Naive thymus-derived CD4-positive, alpha-beta T cell (primary cell): ENCODE measurements around the gene SUGCT. TPM values are rescaled to one million over a fixed set of nuclear protein-coding genes. Genes with fewer than 3 reads are reported as not detected.

Experiments used
- ATAC-seq: fragments of 150-1000 bp; cut with Tn5 transposase; 2 replicates; pipeline ENCODE4 v1.10.0; 2021; ENCODE audit warnings: mild to moderate bottlenecking, moderate library complexity
- CTCF ChIA-PET: fragments of 350-600 bp; sonication (Branson Sonifier 250); formaldehyde crosslinking; loops from one replicate; lab custom pipeline; 2021; ENCODE audit warnings: antibody characterized with exemption; lab: Charles Lee
- POLR2A ChIA-PET: fragments of 350-600 bp; sonication (Branson Sonifier 250); formaldehyde crosslinking; loops from one replicate; lab custom pipeline; 2021; ENCODE audit warnings: antibody characterized with exemption, inconsistent platforms; lab: Charles Lee
- DNase-seq, 9 donors: peaks; one replicate each; pipeline versions ENCODE4 v3.0.0 to v3.0.0-alpha.2; 2020 to 2022; ENCODE audit warnings: mixed read lengths in 1 of 9
- H3K27ac ChIP-seq: one replicate; pipeline ENCODE4 v1.7.0; 2013; ENCODE audit warnings: mild to moderate bottlenecking, low read depth, low read length, moderate library complexity
- H3K27me3 ChIP-seq, 2 donors: one replicate each; pipeline ENCODE4 v1.7.0; 2013; ENCODE audit warnings: low read length in 2 of 2, mild to moderate bottlenecking in 2 of 2, moderate library complexity in 2 of 2; ENCODE audit not compliant: control insufficient read depth in 2 of 2, insufficient read depth in 2 of 2
- H3K36me3 ChIP-seq, 3 experiments: 1 replicate in 2 of 3; 2 replicates in 1 of 3; pipeline ENCODE4 v1.7.0; 2013; ENCODE audit warnings: low read length in 3 of 3, mild to moderate bottlenecking in 3 of 3, moderate library complexity in 1 of 3; ENCODE audit not compliant: insufficient read depth in 3 of 3, control insufficient read depth in 2 of 3
- H3K4me1 ChIP-seq, 2 donors: one replicate each; pipeline ENCODE4 v1.7.0; 2013; ENCODE audit warnings: low read length in 2 of 2, mild to moderate bottlenecking in 2 of 2, moderate library complexity in 1 of 2; ENCODE audit not compliant: control insufficient read depth in 2 of 2, insufficient read depth in 2 of 2
- H3K4me3 ChIP-seq: 2 replicates; pipeline ENCODE4 v1.7.0; 2013; ENCODE audit warnings: mild to moderate bottlenecking, low read length
- H3K9me3 ChIP-seq, 3 experiments: 1 replicate in 2 of 3; 2 replicates in 1 of 3; pipeline ENCODE4 v1.7.0; 2013; ENCODE audit warnings: low read length in 3 of 3; ENCODE audit not compliant: control insufficient read depth in 2 of 3
- H3K27ac Mint-ChIP-seq, 9 donors: one replicate each; pipeline ENCODE4 v1.8.0; 2020 to 2022; ENCODE audit warnings: mixed read lengths in 9 of 9, mild to moderate bottlenecking in 8 of 9, moderate library complexity in 5 of 9, inconsistent platforms in 2 of 9
- H3K27me3 Mint-ChIP-seq, 5 donors: one replicate each; pipeline ENCODE4 v1.8.0; 2021 to 2022; ENCODE audit warnings: mixed read lengths in 5 of 5, mild to moderate bottlenecking in 1 of 5
- H3K36me3 Mint-ChIP-seq, 5 donors: one replicate each; pipeline ENCODE4 v1.8.0; 2020 to 2022; ENCODE audit warnings: mixed read lengths in 5 of 5, mild to moderate bottlenecking in 3 of 5, inconsistent platforms in 1 of 5
- H3K4me1 Mint-ChIP-seq, 7 donors: one replicate each; pipeline ENCODE4 v1.8.0; 2020 to 2022; ENCODE audit warnings: mixed read lengths in 7 of 7, mild to moderate bottlenecking in 3 of 7, inconsistent platforms in 1 of 7
- H3K4me3 Mint-ChIP-seq, 10 donors: one replicate each; pipeline ENCODE4 v1.8.0; 2020 to 2022; ENCODE audit warnings: mild to moderate bottlenecking in 10 of 10, mixed read lengths in 10 of 10, moderate library complexity in 6 of 10, inconsistent platforms in 2 of 10
- H3K9me3 Mint-ChIP-seq, 11 donors: one replicate each; pipeline ENCODE4 v1.8.0; 2020 to 2022; ENCODE audit warnings: mixed read lengths in 11 of 11, mild to moderate bottlenecking in 4 of 11, inconsistent platforms in 1 of 11, moderate library complexity in 1 of 11
- intact Hi-C, 2 donors: fragments of 100-400 bp; cut with micrococcal nuclease; formaldehyde crosslinking; loops; one replicate each; pipeline ENCODE4 v1.15.1; 2023
- polyA plus RNA-seq, 2 donors: library from polyadenylated mRNA; unstranded; fragments of 300-500 nt; fragmentation: Illumina TruSeq; gene quantifications; one replicate each; pipeline ENCODE4 v1.2.3, GENCODE V29; 2021
- total RNA-seq, 6 experiments: library from RNA in 5 of 6; stranded (reverse) in 5 of 6; gene quantifications; 1 replicate in 5 of 6; 2 replicates in 1 of 6; pipeline ENCODE4 v1.2.3 and lab custom pipeline; 2021 to 2026

Gene SUGCT
- total RNA-seq = 1 to 10 TPM in 4 of 5 experiments, not detected in 1; 2.2 to 2.7 (median 2.4) TPM
- 1 to 10 TPM in 1 of 2 donors, under 1 TPM in 1; 0.95 to 1.2 TPM for polyA plus RNA-seq
- 3.0 reads per million, percentile 16 among the genes with 10 or more reads in this experiment for total RNA-seq (lab: John Stamatoyannopoulos, UW)

DNA sequence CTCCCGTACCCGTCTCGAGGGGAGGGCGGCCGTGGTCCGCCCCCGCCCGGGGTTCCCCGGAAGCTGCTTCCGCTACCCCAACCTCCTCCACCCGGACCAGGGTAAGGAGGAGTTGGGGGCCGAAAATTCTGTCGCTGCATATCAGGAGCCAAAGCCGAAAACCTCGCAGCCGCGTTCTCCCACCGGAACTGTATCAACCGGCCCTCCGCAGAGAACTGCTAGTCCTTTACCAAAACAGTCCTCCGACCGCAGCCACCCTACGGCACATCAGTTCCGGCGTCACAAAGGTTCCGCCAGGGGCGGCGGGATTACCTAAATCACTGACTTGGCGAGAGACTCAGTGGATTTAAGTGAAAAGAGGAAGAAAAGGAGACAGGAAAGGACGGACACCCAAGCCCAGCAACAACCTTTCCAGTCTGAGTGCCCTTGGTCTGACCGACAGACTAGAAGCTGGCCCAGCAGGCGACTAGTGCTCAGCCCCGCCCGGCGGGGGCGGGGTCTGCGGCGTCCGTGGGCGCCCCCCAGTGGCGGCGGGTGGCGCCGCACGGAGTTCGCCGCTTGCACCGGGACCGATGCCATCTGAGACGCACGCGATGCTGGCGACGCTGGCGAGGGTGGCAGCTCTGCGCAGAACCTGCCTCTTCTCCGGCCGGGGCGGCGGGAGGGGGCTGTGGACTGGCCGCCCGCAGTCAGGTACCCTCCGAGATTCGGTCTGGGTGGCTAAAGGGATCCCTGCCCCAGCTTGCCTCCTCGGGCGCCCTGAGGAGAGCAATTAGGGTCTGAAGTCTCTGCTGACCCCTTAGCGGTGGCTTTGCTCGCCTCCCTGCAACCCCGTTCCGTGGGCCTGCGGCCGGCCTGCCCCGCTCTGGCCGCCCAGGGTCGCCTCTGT is at the start of gene SUGCT, which contains the start of gene MPLKIP:
Gene SUGCT, plus strand, starts transcription at position 578 of the 889 bp plus-strand sequence.
Gene MPLKIP, minus strand, starts transcription at position 195 of the 889 bp plus-strand sequence. Its CDS starts 55 bp downstream, at position 140.
- intact Hi-C loops = loop anchor here (1.0 to 10.0 kb wide), 11 partner anchors 52 to 1770 kb away; partner anchors contain the start of genes RALA (in 2 of the 2), VPS41 (in 2 of the 2) and YAE1 (in 2 of the 2)
- H3K27ac Mint-ChIP-seq = peak within 1 kb of the TSS; percentile 92 to 98 (median 97)

GRCh38 chr7:40092182-40092581 is 42.6 kb upstream of the SUGCT start:
- DNase-seq (no peak), ATAC-seq (no peak)
- Mint-ChIP-seq H3K36me3 (peaks cover 0 to 53% (median 21%) of the 10 kb centered on the region in 5 donors), H3K4me3 (no peak overlapping the region), H3K27me3 (no peaks in the 10 kb centered on the region), H3K4me1 (peaks cover 0 to 12% (median 2%) of the 10 kb centered on the region in 7 donors), H3K9me3 (peaks cover 0 to 2% (median 0%) of the 10 kb centered on the region in 11 donors), H3K27ac (no peak overlapping the region)
- H3K36me3 ChIP-seq = peaks cover 20 to 77% (median 27%) of the 10 kb centered on the region in 3 experiments
- intact Hi-C loops = no loop called here
- H3K27ac ChIP-seq = no peak overlapping the region
- no peaks in the 10 kb centered on the region for H3K4me1 ChIP-seq
- ChIA-PET POLR2A (no interaction called here), CTCF (no interaction called here)
- no peaks in the 10 kb centered on the region for H3K9me3 ChIP-seq
- no peaks in the 10 kb centered on the region for H3K27me3 ChIP-seq
- H3K4me3 ChIP-seq = no peak overlapping the region

More for the DNA sequence above, at the start of gene SUGCT, which contains the start of gene MPLKIP:
- CTCF ChIA-PET = no interaction called here
- Mint-ChIP-seq H3K9me3 (peaks cover 0 to 3% (median 0%) of the 10 kb centered on the region in 11 donors), H3K27me3 (peaks cover 0 to 17% (median 0%) of the 10 kb centered on the region in 5 donors), H3K4me1 (peaks cover 15 to 44% (median 31%) of the 10 kb centered on the region in 7 donors), H3K4me3 (peak within 1 kb of the TSS; percentile 86 to 99 (median 97)), H3K36me3 (peaks cover 3 to 7% (median 6%) of the 10 kb centered on the region in 5 donors)
- peaks cover 21 to 31% of the 10 kb centered on the region in 2 donors for H3K4me1 ChIP-seq
- no peaks in the 10 kb centered on the region for H3K9me3 ChIP-seq
- POLR2A ChIA-PET = interaction anchor here (0.6 to 3.6 kb wide), 5 partner anchors 23 to 525 kb away, joined by 3 to 37 read pairs (median 5); partner anchors contain the start of genes CDK13 and RALA
- no peaks in the 10 kb centered on the region for H3K27me3 ChIP-seq
- H3K27ac ChIP-seq = peak within 1 kb of the TSS; percentile 92
- DNase-seq = peak; percentile 81 to 95 (median 91)
- H3K4me3 ChIP-seq = peak within 1 kb of the TSS; percentile 100
- peak; percentile 97 for ATAC-seq
- H3K36me3 ChIP-seq = peaks cover 0 to 6% (median 0%) of the 10 kb centered on the region in 3 experiments

- Mint-ChIP-seq H3K27ac (peak overlapping the region in 4 of 9 donors; percentile 15 to 52 (median 42)), H3K27me3 (no peaks in the 10 kb centered on the region), H3K4me3 (no peak overlapping the region), H3K9me3 (peaks cover 0 to 2% (median 0%) of the 10 kb centered on the region in 11 donors), H3K36me3 (peaks cover 0 to 47% (median 14%) of the 10 kb centered on the region in 5 donors), H3K4me1 (peaks cover 0 to 17% (median 2%) of the 10 kb centered on the region in 7 donors)
- H3K27me3 ChIP-seq = no peaks in the 10 kb centered on the region
- ATAC-seq (no peak), DNase-seq (no peak)
- peaks cover 15 to 66% (median 27%) of the 10 kb centered on the region in 3 experiments for H3K36me3 ChIP-seq
- intact Hi-C loops = no loop called here
- H3K4me3 ChIP-seq = no peak overlapping the region
- no peaks in the 10 kb centered on the region for H3K9me3 ChIP-seq
- CTCF ChIA-PET = no interaction called here
- H3K27ac ChIP-seq = no peak overlapping the region
- no peaks in the 10 kb centered on the region for H3K4me1 ChIP-seq
- POLR2A ChIA-PET = no interaction called here
Observed at GRCh38 chr7:40093631-40094350, 41.0 kb upstream of the SUGCT start.

- Histone ChIP-seq H3K4me1 (no peaks in the 10 kb centered on the region), H3K27me3 (no peaks in the 10 kb centered on the region), H3K9me3 (no peaks in the 10 kb centered on the region), H3K4me3 (no peak overlapping the region), H3K36me3 (peaks cover 15 to 52% (median 27%) of the 10 kb centered on the region in 3 experiments), H3K27ac (no peak overlapping the region)
- DNase-seq = no peak
- ATAC-seq = no peak
- Mint-ChIP-seq H3K9me3 (no peaks in the 10 kb centered on the region), H3K4me3 (no peak overlapping the region), H3K27ac (peak overlapping the region in 2 of 9 donors; percentile 10 to 25), H3K27me3 (no peaks in the 10 kb centered on the region), H3K36me3 (peaks cover 0 to 37% (median 12%) of the 10 kb centered on the region in 5 donors), H3K4me1 (peaks cover 0 to 14% (median 2%) of the 10 kb centered on the region in 7 donors)
- POLR2A ChIA-PET = interaction anchor here (0.7 kb wide), 1 partner anchor 503 kb away, joined by 3 read pairs; no protein-coding TSS in a partner anchor
- CTCF ChIA-PET = interaction anchor here (0.6 kb wide), 1 partner anchor 110 kb away, joined by 4 read pairs; no protein-coding TSS in a partner anchor
- intact Hi-C loops = no loop called here
Observed at GRCh38 chr7:40095230-40095629, 39.6 kb upstream of the SUGCT start.

DNA sequence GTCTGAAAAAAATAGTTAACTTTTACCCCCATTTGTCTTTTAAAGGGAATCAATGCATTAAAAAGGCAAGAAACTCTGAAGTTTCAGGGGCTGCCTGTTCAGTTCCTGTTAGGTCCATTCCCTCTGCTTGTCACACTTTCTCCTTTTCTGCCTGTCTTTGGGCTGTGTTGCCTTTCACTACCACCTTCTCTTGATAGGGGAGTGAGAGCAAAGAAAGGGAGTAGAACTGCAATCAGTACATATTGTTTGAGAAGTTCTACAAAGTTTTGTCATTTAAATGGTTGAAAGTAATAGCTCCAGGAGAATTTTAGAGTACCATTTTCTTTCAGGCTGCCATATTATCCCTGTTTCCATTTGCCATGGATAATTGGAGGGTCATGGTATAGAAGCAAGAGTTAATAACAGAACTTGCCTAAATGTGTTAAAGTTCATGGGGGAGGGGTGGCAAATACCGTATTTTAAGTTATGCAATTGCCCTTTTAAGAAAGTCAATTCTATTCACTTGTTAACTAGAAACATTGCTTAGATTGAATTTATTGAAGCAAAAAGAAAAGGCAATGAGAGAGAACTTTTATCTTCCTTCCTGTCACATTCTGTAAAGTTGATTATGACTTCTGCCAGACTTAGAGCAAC is 39.0 kb upstream of the SUGCT start:
- DNase-seq (no peak), ATAC-seq (no peak)
- CTCF ChIA-PET = interaction anchor here (0.6 kb wide), 1 partner anchor 110 kb away, joined by 4 read pairs; no protein-coding TSS in a partner anchor
- POLR2A ChIA-PET = no interaction called here
- intact Hi-C loops = no loop called here
- Histone ChIP-seq H3K27ac (no peak overlapping the region), H3K36me3 (peaks cover 15 to 47% (median 27%) of the 10 kb centered on the region in 3 experiments), H3K4me1 (no peaks in the 10 kb centered on the region), H3K4me3 (no peak overlapping the region), H3K9me3 (no peaks in the 10 kb centered on the region), H3K27me3 (no peaks in the 10 kb centered on the region)
- Mint-ChIP-seq H3K27ac (peak overlapping the region in 4 of 9 donors; percentile 20 to 76 (median 46)), H3K4me3 (no peak overlapping the region), H3K36me3 (peaks cover 0 to 33% (median 12%) of the 10 kb centered on the region in 5 donors), H3K4me1 (peaks cover 0 to 14% (median 2%) of the 10 kb centered on the region in 7 donors), H3K27me3 (no peaks in the 10 kb centered on the region), H3K9me3 (no peaks in the 10 kb centered on the region)
